Measurements from ENCODE around the gene PCBP3. TPM values are rescaled to one million over a fixed set of nuclear protein-coding genes. Genes with fewer than 3 reads are reported as not detected.

Gene PCBP3
- total RNA-seq, 1 experiment from 2014 or later, result 3.7 TPM

DNA sequence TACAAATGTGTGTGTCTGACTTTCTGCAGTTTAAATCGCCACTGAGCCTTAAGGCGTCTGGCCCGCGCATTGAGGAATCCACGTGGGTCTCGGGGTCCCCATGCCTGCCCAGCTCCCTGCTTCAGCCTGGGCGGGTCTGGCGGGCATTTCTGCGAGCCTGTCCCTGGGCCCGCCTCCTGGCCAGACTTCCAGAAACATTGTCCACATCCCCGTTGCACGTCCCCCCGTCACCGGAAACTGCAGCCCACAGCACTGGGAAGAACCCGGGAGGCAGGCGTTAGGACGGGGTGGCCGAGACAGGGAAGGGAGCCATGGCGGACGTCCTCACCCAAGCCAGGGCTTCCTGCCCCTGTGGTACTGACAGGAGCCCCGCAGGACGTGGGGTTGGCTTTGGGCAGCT, 225.0 kb downstream of the PCBP3 start:
- BruUV-seq (replicated peaks), result no TSS peak
- no peak overlapping the region for H3K27ac Mint-ChIP-seq (ENCODE audit: low read depth, unreplicated experiment)
- peaks cover 12% of the 10 kb centered on the region for H3K27me3 Mint-ChIP-seq (ENCODE audit: insufficient read depth, unreplicated experiment)
- ChIA-PET CTCF (interaction anchor here (0.6 kb wide), 1 partner anchor 84 kb away, joined by 3 read pairs; no protein-coding TSS in a partner anchor), POLR2A (interaction anchor here (0.9 kb wide), 1 partner anchor 9 kb away, joined by 3 read pairs; no protein-coding TSS in a partner anchor)
- no peak for DNase-seq (ENCODE audit: unreplicated experiment)
- peaks cover 14% of the 10 kb centered on the region for H3K4me1 Mint-ChIP-seq (ENCODE audit: insufficient read depth, unreplicated experiment)
- H3K36me3 Mint-ChIP-seq (ENCODE audit: insufficient read depth, unreplicated experiment), result no peaks in the 10 kb centered on the region
- intact Hi-C loops (cut with micrococcal nuclease), result no loop called here
- no peaks in the 10 kb centered on the region for H3K9me3 Mint-ChIP-seq (ENCODE audit: unreplicated experiment)
- TF ChIP-seq, protein P1, sequence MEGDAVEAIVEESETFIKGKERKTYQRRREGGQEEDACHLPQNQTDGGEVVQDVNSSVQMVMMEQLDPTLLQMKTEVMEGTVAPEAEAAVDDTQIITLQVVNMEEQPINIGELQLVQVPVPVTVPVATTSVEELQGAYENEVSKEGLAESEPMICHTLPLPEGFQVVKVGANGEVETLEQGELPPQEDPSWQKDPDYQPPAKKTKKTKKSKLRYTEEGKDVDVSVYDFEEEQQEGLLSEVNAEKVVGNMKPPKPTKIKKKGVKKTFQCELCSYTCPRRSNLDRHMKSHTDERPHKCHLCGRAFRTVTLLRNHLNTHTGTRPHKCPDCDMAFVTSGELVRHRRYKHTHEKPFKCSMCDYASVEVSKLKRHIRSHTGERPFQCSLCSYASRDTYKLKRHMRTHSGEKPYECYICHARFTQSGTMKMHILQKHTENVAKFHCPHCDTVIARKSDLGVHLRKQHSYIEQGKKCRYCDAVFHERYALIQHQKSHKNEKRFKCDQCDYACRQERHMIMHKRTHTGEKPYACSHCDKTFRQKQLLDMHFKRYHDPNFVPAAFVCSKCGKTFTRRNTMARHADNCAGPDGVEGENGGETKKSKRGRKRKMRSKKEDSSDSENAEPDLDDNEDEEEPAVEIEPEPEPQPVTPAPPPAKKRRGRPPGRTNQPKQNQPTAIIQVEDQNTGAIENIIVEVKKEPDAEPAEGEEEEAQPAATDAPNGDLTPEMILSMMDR (IDR thresholded peaks at IDR 0.05; ENCODE audit: unreplicated experiment), result no peak
- H3K4me3 Mint-ChIP-seq (ENCODE audit: unreplicated experiment), result no peak overlapping the region

- H3K4me3 Mint-ChIP-seq (ENCODE audit: unreplicated experiment), result no peak overlapping the region
- TF ChIP-seq, protein P1 (IDR thresholded peaks at IDR 0.05; ENCODE audit: unreplicated experiment), result no peak
- BruUV-seq (replicated peaks), result no TSS peak
- POLR2A ChIA-PET, result interaction anchor here (0.9 kb wide), 1 partner anchor 9 kb away, joined by 3 read pairs; no protein-coding TSS in a partner anchor
- peaks cover 9% of the 10 kb centered on the region for H3K4me1 Mint-ChIP-seq (ENCODE audit: insufficient read depth, unreplicated experiment)
- CTCF ChIA-PET, result interaction anchor here (0.5 to 1.7 kb wide), 3 partner anchors 11 to 484 kb away, joined by 3 to 6 read pairs (median 4); no protein-coding TSS in a partner anchor
- no peaks in the 10 kb centered on the region for H3K36me3 Mint-ChIP-seq (ENCODE audit: insufficient read depth, unreplicated experiment)
- H3K27me3 Mint-ChIP-seq (ENCODE audit: insufficient read depth, unreplicated experiment), result peaks cover 21% of the 10 kb centered on the region
- H3K27ac Mint-ChIP-seq (ENCODE audit: low read depth, unreplicated experiment), result no peak overlapping the region
- H3K9me3 Mint-ChIP-seq (ENCODE audit: unreplicated experiment), result no peaks in the 10 kb centered on the region
- DNase-seq (ENCODE audit: unreplicated experiment), result no peak
- intact Hi-C loops (cut with micrococcal nuclease), result no loop called here
These were observed 225.8 kb downstream of the PCBP3 start for GRCh38 chr21:45869121-45870007.

DNA sequence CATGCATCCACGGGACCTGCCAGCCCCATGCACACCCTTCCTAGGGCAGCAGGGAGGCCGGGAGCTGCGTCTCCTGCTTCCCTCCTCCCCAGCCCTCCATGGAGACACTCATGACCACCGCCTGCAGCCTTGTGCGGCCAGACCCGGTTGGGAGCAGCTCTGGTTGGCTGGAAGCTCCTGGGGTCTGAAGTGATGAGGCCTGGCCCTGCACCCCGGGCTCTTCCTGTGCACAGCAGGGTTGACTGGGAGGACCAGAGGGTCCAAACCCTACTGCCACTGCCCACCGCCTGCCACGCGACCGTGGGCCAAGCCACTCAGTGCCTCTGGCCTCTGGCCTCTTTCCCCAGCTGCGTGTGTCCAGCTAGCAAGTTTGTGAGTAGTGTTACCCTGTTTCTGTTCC, 226.9 kb downstream of the PCBP3 start:
- no peaks in the 10 kb centered on the region for H3K36me3 Mint-ChIP-seq (ENCODE audit: insufficient read depth, unreplicated experiment)
- no peaks in the 10 kb centered on the region for H3K9me3 Mint-ChIP-seq (ENCODE audit: unreplicated experiment)
- H3K27ac Mint-ChIP-seq (ENCODE audit: low read depth, unreplicated experiment), result no peak overlapping the region
- TF ChIP-seq, protein P1 (IDR thresholded peaks at IDR 0.05; ENCODE audit: unreplicated experiment), result no peak
- intact Hi-C loops (cut with micrococcal nuclease), result no loop called here
- POLR2A ChIA-PET, result interaction anchor here (0.6 kb wide), 1 partner anchor 706 kb away, joined by 3 read pairs; no protein-coding TSS in a partner anchor
- BruUV-seq (replicated peaks), result no TSS peak
- no peak for DNase-seq (ENCODE audit: unreplicated experiment)
- CTCF ChIA-PET, result interaction anchor here (1.7 kb wide), 1 partner anchor 10 kb away, joined by 6 read pairs; no protein-coding TSS in a partner anchor
- H3K27me3 Mint-ChIP-seq (ENCODE audit: insufficient read depth, unreplicated experiment), result peaks cover 26% of the 10 kb centered on the region
- no peak overlapping the region for H3K4me3 Mint-ChIP-seq (ENCODE audit: unreplicated experiment)
- peaks cover 1% of the 10 kb centered on the region for H3K4me1 Mint-ChIP-seq (ENCODE audit: insufficient read depth, unreplicated experiment)

GRCh38 chr21:45870851-45871615, 227.5 kb downstream of the PCBP3 start:
- Mint-ChIP-seq H3K36me3 (ENCODE audit: insufficient read depth, unreplicated experiment) (no peaks in the 10 kb centered on the region), H3K4me1 (ENCODE audit: insufficient read depth, unreplicated experiment) (no peaks in the 10 kb centered on the region), H3K4me3 (ENCODE audit: unreplicated experiment) (no peak overlapping the region), H3K9me3 (ENCODE audit: unreplicated experiment) (no peaks in the 10 kb centered on the region), H3K27ac (ENCODE audit: low read depth, unreplicated experiment) (no peak overlapping the region), H3K27me3 (ENCODE audit: insufficient read depth, unreplicated experiment) (peaks cover 26% of the 10 kb centered on the region)
- no peak for DNase-seq (ENCODE audit: unreplicated experiment)
- intact Hi-C loops (cut with micrococcal nuclease), result no loop called here
- CTCF ChIA-PET, result interaction anchor here (1.7 kb wide), 1 partner anchor 10 kb away, joined by 6 read pairs; no protein-coding TSS in a partner anchor
- no TSS peak for BruUV-seq (replicated peaks)
- POLR2A ChIA-PET, result no interaction called here
- TF ChIP-seq, protein P1 (IDR thresholded peaks at IDR 0.05; ENCODE audit: unreplicated experiment), result no peak
